ENCODE results near the gene ESPL1. TPM values are rescaled to one million over a fixed set of nuclear protein-coding genes. Genes with fewer than 3 reads are reported as not detected.

ESPL1 gene
- total and polyA plus RNA-seq, 2 donors (not counting 1 experiment from before 2014, with no cell fraction given) = 1.4 to 1.8 TPM

DNA sequence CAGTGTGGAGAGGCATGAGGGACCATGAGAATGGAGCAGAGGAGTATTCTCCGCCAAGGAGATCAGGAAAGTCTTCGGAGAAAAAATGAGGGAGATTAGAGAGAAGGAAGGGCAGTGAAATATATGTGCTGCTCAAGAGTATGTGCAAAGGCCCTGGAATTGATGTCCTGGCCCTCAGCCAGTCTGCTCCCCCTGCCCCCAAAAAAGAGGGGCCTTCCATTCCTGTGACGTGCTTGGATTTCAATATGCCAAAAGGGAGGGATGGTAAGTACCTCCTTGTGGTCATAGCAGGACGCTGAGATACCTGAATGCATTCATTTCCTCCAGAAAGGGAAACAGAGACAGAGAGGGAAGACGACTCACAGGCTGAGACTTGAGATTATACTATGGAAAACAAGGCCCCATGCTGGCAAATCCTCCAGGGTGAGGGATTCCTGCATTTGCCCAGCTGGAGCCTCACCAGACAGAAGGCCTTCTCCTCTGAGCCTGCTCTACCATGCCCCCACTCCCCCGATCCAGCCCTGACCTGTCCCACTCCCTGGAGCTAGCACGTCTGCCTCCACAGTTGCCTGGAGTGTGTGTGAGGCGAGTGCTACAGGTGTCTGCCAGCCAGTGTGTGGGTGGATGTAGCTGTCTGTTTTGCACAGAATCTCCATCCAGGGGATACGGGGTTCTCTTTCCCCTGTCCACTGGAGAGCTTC is 32.2 kb upstream of the ESPL1 start:
- Histone ChIP-seq H3K27ac (ENCODE audit: insufficient read depth, low read length) (no peak overlapping the region), H4K20me1 (ENCODE audit: control insufficient read depth, extremely low read depth, insufficient read depth, low read length) (no peaks in the 10 kb centered on the region), H3K79me2 (ENCODE audit: control insufficient read depth, insufficient read depth, low read length) (no peaks in the 10 kb centered on the region), H3K27me3 (ENCODE audit: control insufficient read depth, insufficient read depth, low read length) (peaks cover 14% of the 10 kb centered on the region), H3K36me3 (ENCODE audit: control insufficient read depth, insufficient read depth, low read length) (no peaks in the 10 kb centered on the region), H3K9ac (ENCODE audit: insufficient read depth, low read length) (no peak overlapping the region), H3K4me1 (ENCODE audit: control insufficient read depth, extremely low read depth, insufficient read depth, low read length) (peaks cover 19% of the 10 kb centered on the region), H3K4me2 (ENCODE audit: extremely low read depth, insufficient read depth, low read length) (no peak overlapping the region), H3K9me3 (ENCODE audit: control insufficient read depth, insufficient read depth, low read depth, low read length) (no peaks in the 10 kb centered on the region), H3K4me3 (replicated peaks in 1 of 4; ENCODE audit: control extremely low read depth in 1 of 4, insufficient read depth in 1 of 4, low read depth in 3 of 4, low read length in 4 of 4) (no peak overlapping the region), H2AFZ (ENCODE audit: low read length) (no peak overlapping the region)
- DNase-seq (ENCODE audit: low read depth in 2 of 2) = no peak
- no peak for TF ChIP-seq EZH2 (IDR thresholded peaks at IDR 0.05; ENCODE audit: low read length, missing control alignments)
- TF ChIP-seq, protein P1, sequence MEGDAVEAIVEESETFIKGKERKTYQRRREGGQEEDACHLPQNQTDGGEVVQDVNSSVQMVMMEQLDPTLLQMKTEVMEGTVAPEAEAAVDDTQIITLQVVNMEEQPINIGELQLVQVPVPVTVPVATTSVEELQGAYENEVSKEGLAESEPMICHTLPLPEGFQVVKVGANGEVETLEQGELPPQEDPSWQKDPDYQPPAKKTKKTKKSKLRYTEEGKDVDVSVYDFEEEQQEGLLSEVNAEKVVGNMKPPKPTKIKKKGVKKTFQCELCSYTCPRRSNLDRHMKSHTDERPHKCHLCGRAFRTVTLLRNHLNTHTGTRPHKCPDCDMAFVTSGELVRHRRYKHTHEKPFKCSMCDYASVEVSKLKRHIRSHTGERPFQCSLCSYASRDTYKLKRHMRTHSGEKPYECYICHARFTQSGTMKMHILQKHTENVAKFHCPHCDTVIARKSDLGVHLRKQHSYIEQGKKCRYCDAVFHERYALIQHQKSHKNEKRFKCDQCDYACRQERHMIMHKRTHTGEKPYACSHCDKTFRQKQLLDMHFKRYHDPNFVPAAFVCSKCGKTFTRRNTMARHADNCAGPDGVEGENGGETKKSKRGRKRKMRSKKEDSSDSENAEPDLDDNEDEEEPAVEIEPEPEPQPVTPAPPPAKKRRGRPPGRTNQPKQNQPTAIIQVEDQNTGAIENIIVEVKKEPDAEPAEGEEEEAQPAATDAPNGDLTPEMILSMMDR (conservative IDR thresholded peaks at IDR 0.05 in 1 of 2, IDR thresholded peaks at IDR 0.05 in 1 of 2; ENCODE audit: low read depth in 1 of 2, low read length in 2 of 2) = no peak

DNA sequence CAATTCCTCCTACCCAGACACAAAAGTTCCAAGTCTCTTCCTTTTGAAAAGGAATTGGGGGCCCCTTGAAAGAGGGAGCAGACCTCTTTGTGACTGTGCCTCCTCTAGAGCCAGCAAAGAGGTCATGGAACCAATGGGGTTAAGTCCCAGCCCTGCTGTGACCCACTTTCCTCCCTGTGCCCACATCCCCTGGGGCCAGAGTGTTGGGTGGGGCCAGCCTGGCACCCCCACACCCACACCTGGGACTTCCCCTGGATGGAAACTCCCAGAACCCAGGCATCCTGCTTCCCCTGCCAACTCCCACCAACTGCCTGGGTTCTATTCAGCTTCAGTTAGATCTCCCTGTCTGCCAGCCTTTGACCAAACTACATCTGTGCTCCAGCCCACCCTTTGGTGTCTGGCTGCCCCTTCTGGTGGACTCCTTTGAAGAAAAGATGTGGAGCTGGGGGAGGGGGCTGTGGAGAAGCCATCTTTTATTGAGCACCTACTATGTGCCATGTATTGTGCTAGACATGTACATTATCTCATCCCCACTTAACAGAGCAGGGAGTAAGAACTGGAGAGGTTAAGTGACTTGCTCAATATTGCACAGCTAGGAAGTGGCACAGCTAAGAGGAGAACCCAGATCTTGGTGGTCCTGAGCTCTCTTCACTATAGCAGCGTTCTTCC is 31.5 kb upstream of the ESPL1 start:
- no peak overlapping the region for H3K4me3 ChIP-seq (replicated peaks in 1 of 4; ENCODE audit: control extremely low read depth in 1 of 4, insufficient read depth in 1 of 4, low read depth in 3 of 4, low read length in 4 of 4)
- H3K4me1 ChIP-seq (ENCODE audit: control insufficient read depth, extremely low read depth, insufficient read depth, low read length) = peaks cover 19% of the 10 kb centered on the region

DNA sequence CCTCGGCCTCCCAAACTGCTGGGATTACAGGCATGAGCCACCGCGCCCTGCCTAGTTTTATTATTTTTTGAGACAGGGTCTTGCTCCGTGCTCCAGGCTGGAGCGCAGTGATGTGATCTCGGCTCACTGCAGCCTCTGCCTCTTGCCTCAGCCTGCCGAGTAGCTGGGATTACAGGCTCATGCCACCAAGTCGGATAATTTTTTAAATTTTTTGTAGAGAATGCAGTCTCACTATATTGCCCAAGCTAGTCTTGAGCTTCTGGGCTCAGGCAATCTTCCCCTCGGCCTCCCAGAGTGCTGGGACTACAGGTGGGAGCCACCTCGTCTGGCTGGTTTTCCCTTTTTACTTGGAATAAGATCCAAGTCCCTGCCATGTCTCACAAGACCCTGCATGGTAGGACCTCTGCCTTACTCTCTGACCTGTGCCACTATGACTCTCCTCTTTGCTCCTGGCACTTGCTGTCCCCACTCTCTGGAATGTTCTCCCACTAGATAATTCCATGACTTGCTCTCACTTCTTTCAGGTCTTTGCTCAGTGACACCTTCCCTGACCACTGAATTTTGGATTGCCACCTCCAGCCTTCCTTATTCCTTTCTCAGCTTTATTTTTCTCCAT is 28.3 kb upstream of the ESPL1 start:
- Histone ChIP-seq H3K36me3 (ENCODE audit: control insufficient read depth, insufficient read depth, low read length) (no peaks in the 10 kb centered on the region), H3K4me1 (ENCODE audit: control insufficient read depth, extremely low read depth, insufficient read depth, low read length) (no peaks in the 10 kb centered on the region), H4K20me1 (ENCODE audit: control insufficient read depth, extremely low read depth, insufficient read depth, low read length) (no peaks in the 10 kb centered on the region), H3K79me2 (ENCODE audit: control insufficient read depth, insufficient read depth, low read length) (no peaks in the 10 kb centered on the region), H3K9me3 (ENCODE audit: control insufficient read depth, insufficient read depth, low read depth, low read length) (no peaks in the 10 kb centered on the region), H3K4me3 (replicated peaks in 1 of 4; ENCODE audit: control extremely low read depth in 1 of 4, insufficient read depth in 1 of 4, low read depth in 3 of 4, low read length in 4 of 4) (no peak overlapping the region), H3K27me3 (ENCODE audit: control insufficient read depth, insufficient read depth, low read length) (peaks cover 32% of the 10 kb centered on the region), H3K4me2 (ENCODE audit: extremely low read depth, insufficient read depth, low read length) (no peak overlapping the region), H3K27ac (ENCODE audit: insufficient read depth, low read length) (no peak overlapping the region), H3K9ac (ENCODE audit: insufficient read depth, low read length) (no peak overlapping the region), H2AFZ (ENCODE audit: low read length) (no peak overlapping the region)
- no peak for TF ChIP-seq EZH2 (IDR thresholded peaks at IDR 0.05; ENCODE audit: low read length, missing control alignments)
- TF ChIP-seq, protein P1 (conservative IDR thresholded peaks at IDR 0.05 in 1 of 2, IDR thresholded peaks at IDR 0.05 in 1 of 2; ENCODE audit: low read depth in 1 of 2, low read length in 2 of 2) = no peak
- DNase-seq (ENCODE audit: low read depth in 2 of 2) = no peak

More for the DNA sequence above, 31.5 kb upstream of the ESPL1 start:
- H2AFZ ChIP-seq (ENCODE audit: low read length) = no peak overlapping the region
- TF ChIP-seq, protein P1 (conservative IDR thresholded peaks at IDR 0.05 in 1 of 2, IDR thresholded peaks at IDR 0.05 in 1 of 2; ENCODE audit: low read depth in 1 of 2, low read length in 2 of 2) = no peak
- no peak for TF ChIP-seq EZH2 (IDR thresholded peaks at IDR 0.05; ENCODE audit: low read length, missing control alignments)
- H4K20me1 ChIP-seq (ENCODE audit: control insufficient read depth, extremely low read depth, insufficient read depth, low read length) = no peaks in the 10 kb centered on the region
- H3K79me2 ChIP-seq (ENCODE audit: control insufficient read depth, insufficient read depth, low read length) = no peaks in the 10 kb centered on the region
- H3K27ac ChIP-seq (ENCODE audit: insufficient read depth, low read length) = no peak overlapping the region
- no peak for DNase-seq (ENCODE audit: low read depth in 2 of 2)
- H3K4me2 ChIP-seq (ENCODE audit: extremely low read depth, insufficient read depth, low read length) = no peak overlapping the region
- no peak overlapping the region for H3K9ac ChIP-seq (ENCODE audit: insufficient read depth, low read length)
- H3K27me3 ChIP-seq (ENCODE audit: control insufficient read depth, insufficient read depth, low read length) = peaks cover 15% of the 10 kb centered on the region
- no peaks in the 10 kb centered on the region for H3K9me3 ChIP-seq (ENCODE audit: control insufficient read depth, insufficient read depth, low read depth, low read length)
- H3K36me3 ChIP-seq (ENCODE audit: control insufficient read depth, insufficient read depth, low read length) = no peaks in the 10 kb centered on the region

Measured in fibroblast of lung (primary cell).